GM18505 (cell line): ENCODE results near the gene ADGRB2.

Source experiments
- ATAC-seq: cut with Tn5 transposase; IDR thresholded peaks from one replicate; pipeline ENCODE4 v1.9.1; 2021; ENCODE audit not compliant: unreplicated experiment
- POLR2A ChIP-seq: IDR thresholded peaks from 4 replicates; pipeline ENCODE4 v1.6.1; 2011; ENCODE audit warnings: borderline replicate concordance; ENCODE audit not compliant: insufficient read depth, insufficient read length; ENCODE audit errors: extremely low read depth

The ADGRB2 gene

GRCh38 chr1:31772669-31773248 is 8.6 kb upstream of the ADGRB2 start:
- no peak for ATAC-seq
- TF ChIP-seq POLR2A = no peak

- ATAC-seq = no peak
- TF ChIP-seq POLR2A = no peak
Measured at GRCh38 chr1:31771891-31772668, 7.9 kb upstream of the ADGRB2 start.

- ATAC-seq = no peak
Measured at GRCh38 chr1:31769720-31770390, 5.7 kb upstream of the ADGRB2 start.

GRCh38 chr1:31768939-31769704 is 5.0 kb upstream of the ADGRB2 start:
- TF ChIP-seq POLR2A = no peak
- no peak for ATAC-seq

More at GRCh38 chr1:31769720-31770390, 5.7 kb upstream of the ADGRB2 start:
- no peak for TF ChIP-seq POLR2A

GRCh38 chr1:31768407-31768907 is 4.3 kb upstream of the ADGRB2 start:
- no peak for ATAC-seq
- TF ChIP-seq POLR2A = no peak

- no peak for TF ChIP-seq POLR2A
- no peak for ATAC-seq
Measured at GRCh38 chr1:31767225-31767624, 3.1 kb upstream of the ADGRB2 start.

- ATAC-seq = no peak
- no peak for TF ChIP-seq POLR2A
Measured at GRCh38 chr1:31765516-31765915, 1.4 kb upstream of the ADGRB2 start.

- ATAC-seq = no peak
- no peak for TF ChIP-seq POLR2A
Measured at GRCh38 chr1:31765041-31765467, 914 bp upstream of the ADGRB2 start.

- no peak for TF ChIP-seq POLR2A
- no peak for ATAC-seq
Measured at GRCh38 chr1:31763671-31764311, 349 bp downstream of the ADGRB2 start.

- TF ChIP-seq POLR2A = no peak
- ATAC-seq = no peak
Measured at GRCh38 chr1:31762726-31763670, 1.1 kb downstream of the ADGRB2 start.

- no peak for ATAC-seq
- TF ChIP-seq POLR2A = no peak
Measured at GRCh38 chr1:31762323-31762722, 1.8 kb downstream of the ADGRB2 start.

- TF ChIP-seq POLR2A = no peak
Measured at GRCh38 chr1:31761883-31762282, 2.3 kb downstream of the ADGRB2 start.

More at GRCh38 chr1:31761883-31762282, 2.3 kb downstream of the ADGRB2 start:
- ATAC-seq = no peak
